ENCODE data around the gene FOXD4.
"Not testable (repeated sequence)": the region's sequence is repeated elsewhere in the genome, so short reads cannot be mapped to it uniquely, and the experiment has no call there.

FOXD4 gene

DNA sequence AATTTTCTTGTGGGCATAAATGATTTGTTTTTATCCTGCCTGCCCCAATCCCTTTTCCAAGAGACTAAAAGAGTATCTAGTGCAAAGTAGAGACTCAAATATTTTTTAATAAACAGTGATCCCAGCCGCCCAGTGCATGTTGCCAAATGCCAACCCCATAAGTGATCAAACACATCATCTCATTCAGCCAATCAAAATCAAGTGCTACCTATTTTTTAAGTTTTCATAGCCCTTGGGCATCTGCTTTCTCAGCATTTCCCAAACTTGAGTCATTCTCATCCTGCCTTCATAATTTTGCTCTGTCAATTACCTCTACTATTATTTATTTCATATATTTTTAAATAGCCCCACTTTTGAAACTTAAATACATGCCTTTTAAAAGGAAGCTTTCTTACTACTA lies 27.4 kb downstream of the FOXD4 start:
- DNase-seq: not testable (repeated sequence)

DNA sequence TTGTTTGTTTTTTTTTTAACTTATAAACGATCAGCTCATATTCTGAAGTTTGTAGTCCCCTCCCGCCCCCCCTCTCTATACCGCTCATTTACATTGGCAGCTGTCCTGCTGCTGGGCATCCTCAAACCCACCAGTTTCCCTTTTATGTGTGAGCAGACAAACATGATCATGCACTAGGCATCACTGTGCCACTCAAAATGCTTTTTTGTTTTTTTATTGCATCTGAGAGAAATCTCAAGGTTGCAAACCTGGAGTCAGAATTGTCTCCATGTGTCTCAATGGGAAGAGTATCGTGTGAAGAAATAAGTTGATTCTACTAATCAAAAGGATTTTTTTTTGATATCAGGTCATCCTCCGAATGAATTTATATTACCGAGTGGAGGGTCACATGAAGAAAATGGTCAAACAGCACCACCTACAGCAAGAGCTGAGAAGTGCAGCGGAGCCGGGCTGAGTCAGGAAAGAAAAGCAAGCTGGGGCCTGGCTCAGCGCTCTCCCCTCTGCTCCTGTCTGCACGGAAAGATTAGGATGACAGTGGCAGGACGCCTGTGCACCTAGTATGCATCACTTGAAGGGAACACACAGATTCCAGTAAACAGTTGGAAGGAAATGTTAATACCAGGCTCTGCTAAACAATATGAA lies 29.7 kb downstream of the FOXD4 start:
- DNase-seq: not testable (repeated sequence)

DNA sequence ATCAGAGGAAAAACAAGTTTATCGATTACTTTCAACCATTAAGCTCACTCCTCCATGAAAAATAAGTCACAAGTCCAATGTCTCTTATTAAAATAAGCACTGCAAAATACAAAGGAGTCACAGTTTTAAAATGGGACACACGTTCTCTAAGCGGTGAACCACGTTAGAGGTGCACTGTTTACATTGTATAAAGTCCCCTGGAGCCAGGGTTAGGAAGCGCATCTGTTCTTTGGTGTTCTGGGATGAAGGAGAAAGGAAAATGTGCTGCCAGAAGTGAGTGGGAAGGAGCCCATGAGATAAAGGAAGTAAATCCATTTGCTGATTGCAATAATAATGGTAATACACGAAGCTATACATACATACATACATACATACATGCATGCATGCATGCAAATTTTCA lies 30.4 kb downstream of the FOXD4 start:
- not testable (repeated sequence) for DNase-seq

DNA sequence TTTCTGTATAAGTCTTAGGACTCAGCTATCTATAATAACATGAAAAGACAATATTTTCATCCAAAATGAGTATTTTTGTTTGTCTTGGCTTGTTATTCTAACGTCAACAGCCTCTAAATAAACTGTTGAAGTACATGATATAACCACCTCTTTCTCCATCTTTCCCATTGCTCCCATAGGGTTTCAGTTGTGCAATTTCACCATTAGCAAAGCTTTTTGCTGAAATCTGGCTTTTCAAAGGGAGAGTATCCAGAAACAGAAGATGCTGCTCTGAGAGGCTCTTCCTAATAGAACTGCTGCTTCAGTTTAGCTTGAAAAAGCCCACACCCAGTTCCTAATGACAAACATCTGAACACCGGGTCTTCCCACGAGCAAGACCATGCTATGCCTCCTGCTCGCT lies 31.1 kb downstream of the FOXD4 start:
- not testable (repeated sequence) for DNase-seq

DNA sequence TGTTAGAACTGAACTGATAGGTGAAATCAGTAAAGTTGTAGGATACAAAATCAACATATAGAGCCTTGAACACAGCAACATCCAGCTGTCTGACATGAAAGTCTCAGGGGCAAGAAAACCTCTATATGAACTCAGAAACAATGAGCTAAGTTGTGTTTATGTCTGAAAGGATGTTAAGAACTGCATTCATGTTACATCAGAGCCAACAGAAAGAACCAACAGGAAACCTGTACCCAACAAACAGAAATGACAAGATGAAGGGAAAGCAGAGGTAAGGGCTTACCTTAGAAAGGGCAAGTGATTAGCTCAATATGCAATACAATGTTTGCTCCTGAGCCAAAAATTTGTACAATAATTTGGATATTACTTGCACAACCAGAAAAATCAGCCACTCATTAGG lies 31.5 kb downstream of the FOXD4 start:
- not testable (repeated sequence) for DNase-seq

DNA sequence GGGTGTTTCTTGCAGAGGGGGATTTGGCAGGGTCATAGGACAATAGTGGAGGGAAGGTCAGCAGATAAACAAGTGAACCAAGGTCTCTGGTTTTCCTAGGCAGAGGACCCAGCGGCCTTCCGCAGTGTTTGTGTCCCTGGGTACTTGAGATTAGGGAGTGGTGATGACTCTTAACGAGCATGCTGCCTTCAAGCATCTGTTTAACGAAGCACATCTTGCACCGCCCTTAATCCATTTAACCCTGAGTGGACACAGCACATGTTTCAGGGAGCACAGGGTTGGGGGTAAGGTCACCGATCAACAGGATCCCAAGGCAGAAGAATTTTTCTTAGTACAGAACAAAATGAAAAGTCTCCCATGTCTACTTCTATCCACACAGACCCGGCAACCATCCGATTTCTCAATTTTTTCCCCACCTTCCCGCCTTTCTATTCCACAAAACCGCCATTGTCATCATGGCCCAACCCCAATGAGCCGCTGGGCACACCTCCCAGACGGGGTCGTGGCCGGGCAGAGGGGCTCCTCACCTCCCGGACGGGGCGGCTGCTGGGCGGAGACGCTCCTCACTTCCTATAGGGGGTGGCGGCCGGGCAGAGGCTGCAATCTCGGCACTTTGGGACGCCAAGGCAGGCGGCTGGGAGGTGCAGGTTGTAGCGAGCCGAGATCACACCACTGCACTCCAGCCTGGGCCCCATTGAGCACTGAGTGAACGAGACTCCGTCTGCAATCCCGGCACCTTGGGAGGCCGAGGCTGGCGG lies 35.1 kb downstream of the FOXD4 start:
- DNase-seq: not testable (repeated sequence)

DNA sequence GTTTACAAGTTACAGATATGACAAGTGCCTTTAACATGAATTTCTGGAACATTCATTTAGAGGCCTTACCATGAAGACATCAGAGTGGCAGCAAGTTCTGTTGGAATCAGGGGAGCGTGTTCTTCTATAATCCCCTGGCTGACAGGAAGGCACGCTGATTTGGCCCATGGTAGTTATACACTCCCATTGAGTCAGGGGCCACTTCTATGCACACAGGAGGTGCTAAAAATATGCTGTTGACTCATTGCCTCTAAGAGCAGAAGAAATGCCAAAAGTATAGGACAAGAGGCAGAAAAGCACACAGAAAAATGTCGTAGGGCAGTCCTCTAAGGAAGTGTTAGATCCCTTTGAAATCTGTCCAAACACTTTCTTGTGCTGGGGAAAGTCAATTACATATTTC lies 39.9 kb downstream of the FOXD4 start:
- not testable (repeated sequence) for DNase-seq

DNA sequence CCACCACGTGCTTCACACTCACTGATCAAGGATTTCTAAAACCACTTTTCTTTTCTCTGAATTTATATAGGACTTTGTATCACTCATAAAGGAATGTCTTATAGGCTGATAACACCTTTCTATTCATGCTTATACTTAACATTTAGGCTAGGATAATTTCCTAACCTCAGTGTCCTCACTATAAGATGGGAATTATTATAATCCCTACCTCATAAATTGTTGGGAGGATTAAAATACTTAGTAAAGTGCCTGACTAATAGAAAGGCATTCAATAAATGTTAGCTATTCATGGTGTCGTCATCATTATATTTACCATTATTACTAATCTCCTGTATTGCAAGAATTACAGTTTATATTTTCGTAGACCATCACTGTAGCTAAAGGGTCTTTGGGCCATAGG lies 41.8 kb downstream of the FOXD4 start:
- DNase-seq: not testable (repeated sequence)

DNA sequence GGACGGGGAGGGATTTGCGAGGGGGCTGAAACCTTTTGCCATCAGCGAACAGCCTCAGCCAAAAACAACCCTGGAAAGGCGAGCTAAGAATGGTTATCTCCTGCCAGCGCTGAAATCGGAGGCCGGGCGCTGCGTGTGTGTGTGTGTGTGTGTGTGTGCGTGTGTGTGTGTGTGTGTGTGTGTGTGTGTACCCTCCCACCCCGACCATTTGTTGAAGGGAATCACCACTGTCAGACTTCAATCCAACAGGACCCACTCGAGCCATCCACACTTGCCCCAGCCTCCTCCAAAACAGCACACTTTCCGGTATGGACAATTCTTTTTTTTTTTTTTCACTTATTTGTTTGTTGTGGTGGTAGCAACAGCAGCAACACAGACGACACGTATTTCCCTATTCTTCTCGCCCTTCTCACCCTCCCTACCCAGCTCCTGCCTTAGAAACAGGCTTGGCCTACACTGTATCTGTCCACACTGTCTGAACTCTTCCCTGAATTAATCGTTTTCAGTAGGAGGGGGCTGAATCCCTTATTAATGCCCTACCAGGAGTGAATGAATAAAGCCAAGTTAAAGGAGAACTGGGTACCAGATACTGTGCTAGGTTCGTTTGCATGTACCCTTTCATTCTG lies 44.2 kb downstream of the FOXD4 start:
- DNase-seq: not testable (repeated sequence)

DNA sequence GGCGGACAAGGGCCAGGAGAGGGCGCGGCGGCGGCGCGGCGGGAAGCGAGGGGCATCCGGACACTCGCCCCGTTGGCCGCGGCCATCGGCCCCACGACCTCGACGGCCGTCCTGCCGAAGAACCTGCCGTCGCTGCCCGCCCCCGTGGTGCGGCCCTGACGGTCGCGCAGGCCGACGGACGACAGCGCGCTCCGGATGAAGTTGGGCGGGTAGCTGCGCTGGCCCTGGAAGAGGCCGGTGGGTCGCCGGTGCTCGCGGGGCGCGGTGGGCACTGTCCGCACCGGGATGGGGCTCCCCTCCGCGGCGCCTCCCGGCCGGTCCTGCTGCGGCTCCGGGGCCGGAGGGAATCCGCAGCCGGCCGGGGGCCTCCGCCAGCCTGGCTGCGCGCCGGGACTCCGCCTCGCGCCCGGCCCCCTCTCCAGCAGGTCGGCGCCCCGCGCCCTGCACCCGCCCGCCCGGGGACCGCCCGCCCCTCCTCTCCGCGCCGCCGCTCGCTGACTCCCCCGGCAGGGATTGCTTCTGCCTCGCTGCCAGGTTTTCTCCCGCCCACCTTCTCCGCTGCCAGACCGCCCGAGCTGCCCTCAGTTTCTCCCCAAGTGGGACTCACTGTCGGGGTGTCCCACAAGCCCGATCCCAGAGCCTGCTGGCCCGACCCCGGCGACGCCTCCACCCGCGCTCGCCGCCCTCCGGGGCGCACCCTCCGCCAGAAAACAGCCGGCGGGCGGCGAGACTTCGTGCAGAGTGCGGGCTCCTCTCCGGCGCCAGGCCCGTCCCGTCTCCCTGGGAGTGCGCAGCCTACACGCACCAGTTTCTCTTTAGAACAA lies 44.9 kb downstream of the FOXD4 start:
- not testable (repeated sequence) for DNase-seq

Measured in NCI-H2081 treated with DMSO at 0.1 percent for 48 hours (cell line).